Loucy (cell line): Measurements from ENCODE around the gene ADAM8.

Source experiments
- H2AFZ ChIP-seq: fragments of 200-600 bp; sonication (generic); 2 replicates; pipeline ENCODE4 v1.6.0; 2016; ENCODE audit warnings: antibody characterized with exemption, mild to moderate bottlenecking, low read length, moderate library complexity
- H3F3A ChIP-seq: fragments of 200-600 bp; 2 replicates; pipeline ENCODE4 v1.6.0; 2016; ENCODE audit warnings: antibody characterized with exemption, low read depth, mild to moderate bottlenecking
- H3K27me3 ChIP-seq: fragments of 200-600 bp; sonication (generic); 2 replicates; pipeline ENCODE4 v1.6.1; 2014; ENCODE audit warnings: low read length, mild to moderate bottlenecking; ENCODE audit not compliant: insufficient read depth, poor library complexity, severe bottlenecking
- H3K36me3 ChIP-seq: fragments of 200-600 bp; sonication (generic); 2 replicates; pipeline ENCODE4 v1.6.1; 2016; ENCODE audit warnings: low read length; ENCODE audit not compliant: insufficient read depth
- H3K4me1 ChIP-seq: fragments of 200-600 bp; sonication (generic); 2 replicates; pipeline ENCODE4 v1.5.1; 2014; ENCODE audit warnings: low read length, mild to moderate bottlenecking; ENCODE audit not compliant: insufficient read depth, poor library complexity, severe bottlenecking
- H3K4me2 ChIP-seq: fragments of 200-600 bp; sonication (generic); 2 replicates; pipeline ENCODE4 v1.6.0; 2014; ENCODE audit warnings: antibody characterized with exemption, low read length, low read depth, mild to moderate bottlenecking; ENCODE audit not compliant: poor library complexity, severe bottlenecking
- H3K4me3 ChIP-seq: fragments of 200-600 bp; sonication (generic); 2 replicates; pipeline ENCODE4 v1.5.1; 2014; ENCODE audit warnings: low read length, mild to moderate bottlenecking, mixed read lengths; ENCODE audit not compliant: poor library complexity, severe bottlenecking
- H3K79me2 ChIP-seq: fragments of 200-600 bp; sonication (generic); 2 replicates; pipeline ENCODE4 v1.6.1; 2014; ENCODE audit warnings: low read length; ENCODE audit not compliant: insufficient read depth
- H3K9ac ChIP-seq: fragments of 200-600 bp; sonication (generic); 2 replicates; pipeline ENCODE4 v1.6.0; 2014; ENCODE audit warnings: mild to moderate bottlenecking, low read depth, low read length, moderate library complexity; ENCODE audit not compliant: poor library complexity, severe bottlenecking
- H3K9me2 ChIP-seq: fragments of 200-600 bp; sonication (generic); replicated peaks from 2 replicates; pipeline ENCODE4 v1.6.1; 2016; ENCODE audit warnings: low read depth, low read length, mixed read lengths
- H3K9me3 ChIP-seq: fragments of 200-600 bp; sonication (generic); 2 replicates; pipeline ENCODE4 v1.6.1; 2014; ENCODE audit warnings: mild to moderate bottlenecking, antibody characterized with exemption, low read length, low read depth; ENCODE audit not compliant: insufficient read depth
- H4K20me1 ChIP-seq: fragments of 200-600 bp; sonication (generic); 2 replicates; pipeline ENCODE4 v1.6.0; 2014; ENCODE audit warnings: antibody characterized with exemption, low read length, mild to moderate bottlenecking; ENCODE audit not compliant: insufficient read depth, poor library complexity, severe bottlenecking
- CTCF ChIP-seq: fragments of 200-600 bp; sonication (generic); conservative IDR thresholded peaks from 2 replicates; pipeline ENCODE4 v1.5.1; 2014; ENCODE audit warnings: mild to moderate bottlenecking, antibody characterized with exemption, low read length
- EZH2phosphoT487 ChIP-seq: fragments of 200-600 bp; IDR thresholded peaks from 2 replicates; pipeline ENCODE4 v1.6.1; 2018; ENCODE audit warnings: antibody characterized with exemption, mild to moderate bottlenecking, moderate library complexity, borderline replicate concordance

The ADAM8 gene

GRCh38 chr10:133260895-133261725 lies 15.6 kb downstream of the ADAM8 start:
- no peaks in the 10 kb centered on the region for H3K9me2 ChIP-seq
- peak overlapping the region; percentile 86 for H3K4me3 ChIP-seq
- H2AFZ ChIP-seq = peak overlapping the region; percentile 83
- no peaks in the 10 kb centered on the region for H3K36me3 ChIP-seq
- peak overlapping the region; percentile 80 for H3K4me2 ChIP-seq
- peak overlapping the region; percentile 87 for H3K9ac ChIP-seq
- peaks cover 13% of the 10 kb centered on the region for H3F3A ChIP-seq
- H4K20me1 ChIP-seq = no peaks in the 10 kb centered on the region
- H3K9me3 ChIP-seq = no peaks in the 10 kb centered on the region
- TF ChIP-seq CTCF (no peak), EZH2phosphoT487 (no peak)
- H3K27me3 ChIP-seq = no peaks in the 10 kb centered on the region
- no peaks in the 10 kb centered on the region for H3K79me2 ChIP-seq
- peaks cover 77% of the 10 kb centered on the region for H3K4me1 ChIP-seq

GRCh38 chr10:133259602-133259989 lies 17.1 kb downstream of the ADAM8 start:
- Histone ChIP-seq H3K9me3 (no peaks in the 10 kb centered on the region), H3K4me2 (peak overlapping the region; percentile 80), H3K9ac (peak overlapping the region; percentile 61), H4K20me1 (no peaks in the 10 kb centered on the region), H2AFZ (no peak overlapping the region), H3K4me3 (peak overlapping the region; percentile 67), H3K27me3 (no peaks in the 10 kb centered on the region), H3K9me2 (no peaks in the 10 kb centered on the region), H3F3A (peaks cover 13% of the 10 kb centered on the region), H3K4me1 (peaks cover 77% of the 10 kb centered on the region), H3K36me3 (no peaks in the 10 kb centered on the region), H3K79me2 (no peaks in the 10 kb centered on the region)
- TF ChIP-seq CTCF = no peak
- TF ChIP-seq EZH2phosphoT487 = no peak

- no peaks in the 10 kb centered on the region for H3K36me3 ChIP-seq
- H3K4me2 ChIP-seq = peak overlapping the region; percentile 80
- H2AFZ ChIP-seq = peak overlapping the region; percentile 71
- H3K4me3 ChIP-seq = peak overlapping the region; percentile 67
- TF ChIP-seq EZH2phosphoT487 = no peak
- no peak for TF ChIP-seq CTCF
- H3K9ac ChIP-seq = peak overlapping the region; percentile 61
- H3K9me2 ChIP-seq = no peaks in the 10 kb centered on the region
- no peaks in the 10 kb centered on the region for H4K20me1 ChIP-seq
- peaks cover 13% of the 10 kb centered on the region for H3F3A ChIP-seq
- H3K4me1 ChIP-seq = peaks cover 71% of the 10 kb centered on the region
- H3K79me2 ChIP-seq = no peaks in the 10 kb centered on the region
- H3K27me3 ChIP-seq = no peaks in the 10 kb centered on the region
- H3K9me3 ChIP-seq = no peaks in the 10 kb centered on the region
Observed at GRCh38 chr10:133258818-133259601, 17.7 kb downstream of the ADAM8 start.
